ENCODE data around the gene ENDOD1.
"Not testable (repeated sequence)": the region's sequence is repeated elsewhere in the genome, so short reads cannot be mapped to it uniquely, and the experiment has no call there.

The ENDOD1 gene

DNA sequence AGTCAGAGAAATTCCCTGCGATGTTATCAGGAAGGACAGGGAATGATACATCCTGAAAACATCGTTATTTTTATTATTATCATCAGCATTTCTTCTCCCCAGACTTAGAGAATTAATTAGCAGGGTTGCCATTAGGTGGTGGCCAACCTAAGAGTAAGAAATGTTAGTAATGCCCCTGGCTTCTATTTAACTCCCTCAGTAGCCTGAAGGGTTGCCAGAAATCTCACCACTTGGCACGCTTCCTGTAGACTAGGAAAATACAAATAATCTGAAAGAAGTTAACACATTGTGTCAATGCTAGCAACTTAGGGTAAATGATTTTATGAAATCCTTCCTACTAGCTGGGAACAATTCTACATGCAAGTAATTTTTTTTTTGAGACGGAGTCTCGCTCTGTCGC lies 45.5 kb downstream of the ENDOD1 start:
- no peak overlapping the region for H3K4me3 ChIP-seq (ENCODE audit: low read depth, low read length)
- no peaks in the 10 kb centered on the region for H3K27me3 ChIP-seq (ENCODE audit: insufficient read depth, low read depth, severe bottlenecking)
- H3K27ac ChIP-seq = no peak overlapping the region
- H3K36me3 ChIP-seq = no peaks in the 10 kb centered on the region
- TF ChIP-seq, protein P1, sequence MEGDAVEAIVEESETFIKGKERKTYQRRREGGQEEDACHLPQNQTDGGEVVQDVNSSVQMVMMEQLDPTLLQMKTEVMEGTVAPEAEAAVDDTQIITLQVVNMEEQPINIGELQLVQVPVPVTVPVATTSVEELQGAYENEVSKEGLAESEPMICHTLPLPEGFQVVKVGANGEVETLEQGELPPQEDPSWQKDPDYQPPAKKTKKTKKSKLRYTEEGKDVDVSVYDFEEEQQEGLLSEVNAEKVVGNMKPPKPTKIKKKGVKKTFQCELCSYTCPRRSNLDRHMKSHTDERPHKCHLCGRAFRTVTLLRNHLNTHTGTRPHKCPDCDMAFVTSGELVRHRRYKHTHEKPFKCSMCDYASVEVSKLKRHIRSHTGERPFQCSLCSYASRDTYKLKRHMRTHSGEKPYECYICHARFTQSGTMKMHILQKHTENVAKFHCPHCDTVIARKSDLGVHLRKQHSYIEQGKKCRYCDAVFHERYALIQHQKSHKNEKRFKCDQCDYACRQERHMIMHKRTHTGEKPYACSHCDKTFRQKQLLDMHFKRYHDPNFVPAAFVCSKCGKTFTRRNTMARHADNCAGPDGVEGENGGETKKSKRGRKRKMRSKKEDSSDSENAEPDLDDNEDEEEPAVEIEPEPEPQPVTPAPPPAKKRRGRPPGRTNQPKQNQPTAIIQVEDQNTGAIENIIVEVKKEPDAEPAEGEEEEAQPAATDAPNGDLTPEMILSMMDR (IDR thresholded peaks at IDR 0.05; ENCODE audit: low read depth, low read length) = no peak
- no peak for DNase-seq
- H3K9me3 ChIP-seq (ENCODE audit: severe bottlenecking) = no peaks in the 10 kb centered on the region

DNA sequence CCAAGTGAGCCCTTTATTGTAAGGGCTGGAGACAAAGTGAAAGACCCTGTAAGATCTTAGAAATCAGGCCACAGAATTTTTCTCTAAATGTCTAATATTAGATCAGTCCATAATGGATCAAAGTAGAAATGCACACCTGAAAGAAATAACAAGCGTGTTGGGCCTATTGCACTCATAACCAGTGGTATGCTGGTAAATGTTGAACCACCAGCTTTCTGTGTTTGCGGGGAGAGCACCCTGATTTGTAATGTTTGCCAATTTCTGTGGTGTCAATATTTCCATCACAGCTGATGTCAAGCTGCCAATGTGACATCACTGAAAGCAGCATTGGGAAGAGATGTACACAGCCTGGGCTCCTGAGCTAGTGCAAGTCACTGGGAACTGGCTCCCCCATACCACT lies 46.2 kb downstream of the ENDOD1 start:
- TF ChIP-seq, protein P1 (IDR thresholded peaks at IDR 0.05; ENCODE audit: low read depth, low read length) = no peak
- no peak overlapping the region for H3K4me3 ChIP-seq (ENCODE audit: low read depth, low read length)
- no peaks in the 10 kb centered on the region for H3K9me3 ChIP-seq (ENCODE audit: severe bottlenecking)
- H3K27ac ChIP-seq = no peak overlapping the region
- H3K27me3 ChIP-seq (ENCODE audit: insufficient read depth, low read depth, severe bottlenecking) = no peaks in the 10 kb centered on the region
- no peak for DNase-seq
- no peaks in the 10 kb centered on the region for H3K36me3 ChIP-seq

DNA sequence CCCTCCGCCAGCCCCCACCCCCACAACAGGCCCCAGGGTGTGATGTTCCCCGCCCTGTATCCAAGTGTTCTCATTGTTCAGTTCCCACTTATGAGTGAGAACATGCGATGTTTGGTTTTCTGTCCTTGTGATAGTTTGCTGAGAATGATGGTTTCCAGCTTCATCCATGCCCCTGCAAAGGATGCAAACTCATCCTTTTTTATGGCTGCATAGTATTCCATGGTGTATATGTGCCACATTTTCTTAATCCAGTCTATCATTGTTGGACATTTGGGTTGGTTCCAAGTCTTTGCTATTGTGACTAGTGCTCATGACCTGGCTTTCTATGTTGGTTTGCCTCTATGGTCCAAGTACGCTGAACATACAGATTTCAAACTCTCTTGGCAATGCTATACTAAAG lies 47.1 kb downstream of the ENDOD1 start:
- not testable (repeated sequence) for DNase-seq; H3K4me3 ChIP-seq (ENCODE audit: low read depth, low read length); H3K9me3 ChIP-seq (ENCODE audit: severe bottlenecking); H3K36me3 ChIP-seq; H3K27ac ChIP-seq; H3K27me3 ChIP-seq (ENCODE audit: insufficient read depth, low read depth, severe bottlenecking)

DNA sequence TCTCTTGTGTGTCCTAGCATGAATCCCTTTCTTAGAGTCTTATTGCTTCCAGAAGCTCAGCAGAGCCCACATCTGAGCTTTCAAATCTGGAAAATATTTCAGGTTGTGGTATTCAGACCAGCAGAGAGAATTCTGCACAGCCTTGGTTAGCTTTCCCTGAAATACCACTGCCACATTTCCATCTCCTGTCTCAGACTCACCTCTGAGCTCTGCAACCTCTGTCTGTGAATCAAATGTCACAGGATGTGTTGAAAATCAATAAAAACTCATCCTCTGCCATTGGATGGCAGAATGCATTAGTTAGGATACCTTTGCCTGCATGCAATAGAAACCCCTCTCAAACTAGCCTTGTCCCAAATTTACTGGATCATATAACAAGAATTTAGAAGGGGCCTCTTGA lies 47.7 kb downstream of the ENDOD1 start:
- H3K9me3 ChIP-seq (ENCODE audit: severe bottlenecking) = no peaks in the 10 kb centered on the region
- H3K36me3 ChIP-seq = no peaks in the 10 kb centered on the region
- DNase-seq = no peak
- H3K27me3 ChIP-seq (ENCODE audit: insufficient read depth, low read depth, severe bottlenecking) = no peaks in the 10 kb centered on the region
- TF ChIP-seq, protein P1 (IDR thresholded peaks at IDR 0.05; ENCODE audit: low read depth, low read length) = no peak
- no peak overlapping the region for H3K27ac ChIP-seq
- H3K4me3 ChIP-seq (ENCODE audit: low read depth, low read length) = no peak overlapping the region

DNA sequence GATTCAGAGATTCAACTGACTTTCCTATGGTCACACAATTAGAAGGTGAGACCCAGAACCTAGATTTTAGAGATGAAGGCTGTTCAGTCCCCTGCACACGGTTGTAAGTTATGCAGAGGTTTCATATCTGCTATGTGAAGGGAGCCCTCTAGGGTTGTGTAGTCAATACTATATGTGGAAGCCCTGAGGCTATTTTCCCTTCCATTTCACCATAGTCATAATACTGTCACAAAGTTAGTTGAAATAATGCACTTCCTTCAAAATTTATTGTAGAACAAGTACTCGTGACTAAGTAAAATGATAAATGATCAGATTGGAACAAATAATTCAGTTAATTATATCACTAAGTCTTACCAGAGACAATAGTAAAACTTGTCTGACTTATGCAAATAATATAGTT lies 48.8 kb downstream of the ENDOD1 start:
- H3K27ac ChIP-seq = no peak overlapping the region
- H3K27me3 ChIP-seq (ENCODE audit: insufficient read depth, low read depth, severe bottlenecking) = no peaks in the 10 kb centered on the region
- no peaks in the 10 kb centered on the region for H3K9me3 ChIP-seq (ENCODE audit: severe bottlenecking)
- H3K4me3 ChIP-seq (ENCODE audit: low read depth, low read length) = no peak overlapping the region
- H3K36me3 ChIP-seq = no peaks in the 10 kb centered on the region
- TF ChIP-seq, protein P1 (IDR thresholded peaks at IDR 0.05; ENCODE audit: low read depth, low read length) = peak; percentile 42
- DNase-seq = no peak

DNA sequence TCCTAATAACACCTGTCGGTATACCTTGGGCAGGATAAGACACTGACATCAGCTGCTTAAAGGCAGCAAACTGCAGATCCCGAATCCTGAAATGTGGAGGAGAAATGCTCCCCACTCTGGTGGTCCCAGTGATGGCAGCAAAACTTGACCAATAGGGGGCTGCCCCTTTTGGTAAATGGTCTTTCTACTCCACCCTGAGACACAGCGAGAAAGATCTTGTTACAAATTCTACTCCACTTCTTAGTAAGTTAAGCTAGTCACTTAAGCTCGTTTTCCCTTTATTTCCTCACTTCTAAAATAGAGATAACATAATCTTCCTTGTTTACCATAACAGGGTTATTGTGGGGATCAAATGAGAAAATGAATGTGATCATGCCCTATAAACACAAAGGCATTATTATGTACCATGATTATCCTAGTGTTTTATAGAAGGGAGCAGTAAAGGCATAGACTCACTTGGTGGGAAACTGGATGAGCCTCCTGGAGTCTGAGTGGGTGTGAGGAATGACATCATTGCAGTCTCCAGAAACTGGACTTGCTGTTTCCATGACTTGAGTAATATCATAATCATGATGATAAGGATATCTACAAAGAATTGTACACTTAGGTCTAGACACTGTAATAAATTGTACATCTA lies 50.9 kb downstream of the ENDOD1 start:
- no peak for DNase-seq
- H3K27me3 ChIP-seq (ENCODE audit: insufficient read depth, low read depth, severe bottlenecking) = no peaks in the 10 kb centered on the region
- no peaks in the 10 kb centered on the region for H3K9me3 ChIP-seq (ENCODE audit: severe bottlenecking)
- no peak overlapping the region for H3K4me3 ChIP-seq (ENCODE audit: low read depth, low read length)
- TF ChIP-seq, protein P1 (IDR thresholded peaks at IDR 0.05; ENCODE audit: low read depth, low read length) = no peak
- H3K36me3 ChIP-seq = no peaks in the 10 kb centered on the region
- H3K27ac ChIP-seq = no peak overlapping the region
